GM12873 (cell line): Measurements from ENCODE around the gene AQP6.

Experiments used
- CTCF ChIP-seq: IDR thresholded peaks from 2 replicates; pipeline ENCODE4 v1.5.1; 2012; ENCODE audit warnings: low read depth, mild to moderate bottlenecking, moderate library complexity, low read length, control low read depth; ENCODE audit not compliant: insufficient read depth; ENCODE audit errors: missing control alignments

AQP6 gene

GRCh38 chr12:49949866-49950265 lies 22.9 kb upstream of the AQP6 start:
- no peak for TF ChIP-seq CTCF

GRCh38 chr12:49950273-49951251 lies 22.2 kb upstream of the AQP6 start, which contains the start of gene AQP2:
AQP2 (plus strand) TSS chr12:49950737; CDS start chr12:49950831, 94 bp downstream.
- TF ChIP-seq CTCF = no peak

GRCh38 chr12:49951411-49952240 lies 21.1 kb upstream of the AQP6 start:
- no peak for TF ChIP-seq CTCF

GRCh38 chr12:49952391-49953055 lies 20.2 kb upstream of the AQP6 start:
- no peak for TF ChIP-seq CTCF

- TF ChIP-seq CTCF = no peak
Measured at GRCh38 chr12:49953151-49953550, 19.6 kb upstream of the AQP6 start.

- no peak for TF ChIP-seq CTCF
Measured at GRCh38 chr12:49953961-49954846, 18.5 kb upstream of the AQP6 start.
